DMS79 (cell line): ENCODE measurements around the gene CREM.

Experiments
- DNase-seq: peaks from one replicate; lab custom pipeline; 2025; lab: John Stamatoyannopoulos, UW

Gene CREM

GRCh38 chr10:35219891-35220890 is 93.5 kb downstream of the CREM start:
- DNase-seq, result no peak

GRCh38 chr10:35223016-35223415 is 96.4 kb downstream of the CREM start:
- DNase-seq, result no peak

- no peak for DNase-seq
Measured at GRCh38 chr10:35224045-35224740, 97.5 kb downstream of the CREM start.

GRCh38 chr10:35225204-35225603 is 98.6 kb downstream of the CREM start:
- DNase-seq, result no peak

- no peak for DNase-seq
Measured at GRCh38 chr10:35226507-35226906, 99.9 kb downstream of the CREM start.

GRCh38 chr10:35228058-35228457 is 101.4 kb downstream of the CREM start:
- no peak for DNase-seq

- no peak for DNase-seq
Measured at GRCh38 chr10:35231646-35232045, 105.0 kb downstream of the CREM start.

- no peak for DNase-seq
Measured at GRCh38 chr10:35232527-35232926, 105.9 kb downstream of the CREM start.

- DNase-seq, result no peak
Measured at GRCh38 chr10:35234073-35234472, 107.4 kb downstream of the CREM start.

- no peak for DNase-seq
Measured at GRCh38 chr10:35236739-35237138, 110.1 kb downstream of the CREM start.

- DNase-seq, result no peak
Measured at GRCh38 chr10:35237766-35238512, 111.3 kb downstream of the CREM start.

- DNase-seq, result no peak
Measured at GRCh38 chr10:35244549-35244948, 117.9 kb downstream of the CREM start.

- DNase-seq, result no peak
Measured at GRCh38 chr10:35246770-35247343, 120.2 kb downstream of the CREM start.

- no peak for DNase-seq
Measured at GRCh38 chr10:35251373-35252100, 124.9 kb downstream of the CREM start.

GRCh38 chr10:35257057-35257983 is 130.7 kb downstream of the CREM start:
- DNase-seq, result no peak

- DNase-seq, result no peak
Measured at GRCh38 chr10:35259769-35260397, 133.2 kb downstream of the CREM start.

GRCh38 chr10:35262436-35262835 is 135.8 kb downstream of the CREM start:
- no peak for DNase-seq
